Psoas muscle (tissue), 8 donors: ENCODE measurements around the gene ARRDC2. TPM values are rescaled to one million over a fixed set of nuclear protein-coding genes. Genes with fewer than 3 reads are reported as not detected.

Experiments
- ATAC-seq, 4 donors: fragments of 200-7000 bp; cut with Tn5 transposase; one replicate each; pipeline ENCODE4 v1.9.1; 2020; ENCODE audit warnings: moderate library complexity in 3 of 4, mild to moderate bottlenecking in 2 of 4
- DNase-seq, 2 donors: peaks; one replicate each; pipeline ENCODE4 v3.0.0-alpha.2; 2020
- H3K27ac ChIP-seq: fragments of 200-600 bp; one replicate; pipeline ENCODE4 v1.8.0; 2022
- H3K27me3 ChIP-seq, 3 donors: fragments of 200-600 bp in 1 of 3; one replicate each; pipeline versions ENCODE4 v1.6.1 to v1.8.0; 2013 to 2022; ENCODE audit warnings: low read length in 2 of 3, mild to moderate bottlenecking in 2 of 3, moderate library complexity in 1 of 3; ENCODE audit not compliant: insufficient read depth in 3 of 3
- H3K36me3 ChIP-seq, 2 donors: fragments of 200-600 bp in 1 of 2; one replicate each; pipeline versions ENCODE4 v1.6.1 to v1.8.0; 2013 to 2022; ENCODE audit warnings: low read depth in 1 of 2, mild to moderate bottlenecking in 1 of 2, moderate library complexity in 1 of 2; ENCODE audit not compliant: insufficient read depth in 1 of 2
- H3K4me1 ChIP-seq: fragments of 200-600 bp; one replicate; pipeline ENCODE4 v1.8.0; 2022
- H3K4me3 ChIP-seq: fragments of 200-600 bp; one replicate; pipeline ENCODE4 v1.8.0; 2022; ENCODE audit warnings: mild to moderate bottlenecking
- H3K9me3 ChIP-seq: fragments of 200-600 bp; one replicate; pipeline ENCODE4 v1.8.0; 2022
- CTCF ChIP-seq: fragments of 200-600 bp; IDR thresholded peaks from one replicate; pipeline ENCODE4 v1.8.0; 2022; ENCODE audit warnings: antibody characterized with exemption
- WGBS, 3 donors: extraction: QIAGEN DNeasy Blood & Tissue Kit; methylation state at CpG; one replicate each; pipeline versions ENCODE4 v1.1.6 to v1.1.7; 2013; 5-methylcytosine and 5-hydroxymethylcytosine counted together
- intact Hi-C, 2 donors: fragments of 100-400 bp; cut with DNase I; formaldehyde crosslinking; loops; one replicate each; pipeline versions ENCODE4 v1.11.0 to v1.14.2; 2022
- polyA plus RNA-seq, 3 donors: library from polyadenylated mRNA; stranded (reverse); fragments of 200-250 nt; gene quantifications; one replicate each; pipeline ENCODE4 v1.2.3, GENCODE V29; 2013
- total RNA-seq, 4 donors: library from RNA; stranded (reverse); fragmentation: NEBNext Ultra II Directional in 2 of 4; extraction: Animal tissue kit (Norgen Biotek cat#: 25700) in 2 of 4; gene quantifications; one replicate each; pipeline versions ENCODE4 v1.2.1 to v1.2.4, GENCODE V29; 2021 to 2023
- donor health status: healthy with polysubstance abuse.
- donor health status: DM: no; HTN: no; CAD: no; lungs with moderate emphysema.
- donor health status: Bipolar disorder and iron deficiency.
- donor health status: healthy.
- donor health status: DM: yes; HTN: yes; CAD: no.
- donor health status: DM: no; HTN: no; CAD: no.
- donor health status: DM: no; HTN: no; CAD: no.
- donor health status: DM: yes; HTN: yes; CAD: no.

Gene ARRDC2
- total and polyA plus RNA-seq, 7 donors: 43.4 to 399 (median 173) TPM

GRCh38 chr19:18007044-18007916, 690 bp upstream of the ARRDC2 start:
- TF ChIP-seq CTCF: peak; percentile 99
- Histone ChIP-seq H3K4me1 (peaks cover 25% of the 10 kb centered on the region), H3K27ac (peak overlapping the region; percentile 97), H3K36me3 (peaks cover 0 to 34% of the 10 kb centered on the region in 2 donors), H3K4me3 (peak overlapping the region; percentile 85), H3K9me3 (no peaks in the 10 kb centered on the region), H3K27me3 (peaks cover 0 to 10% (median 0%) of the 10 kb centered on the region in 3 donors)
- DNase-seq: peak; percentile 84 to 93
- intact Hi-C loops: loop anchor here (1.0 to 10.0 kb wide), 2 partner anchors 51 to 148 kb away; partner anchors contain the start of gene PIK3R2 (in 1 of the 2)
- WGBS, 3 donors: 0 to 1% (median 1%) methylated on average over 46 of the region's 46 CpGs
- ATAC-seq: peak; percentile 67 to 84 (median 72)

GRCh38 chr19:18008814-18009213, 844 bp downstream of the ARRDC2 start:
- DNase-seq: peak in 1 of 2 donors; percentile 70
- peaks cover 9 to 49% of the 10 kb centered on the region in 2 donors for H3K36me3 ChIP-seq
- peaks cover 0 to 3% (median 0%) of the 10 kb centered on the region in 3 donors for H3K27me3 ChIP-seq
- intact Hi-C loops: loop anchor here in 1 of 2 donors (10.0 kb wide), 1 partner anchor 146 kb away; the partner anchor contains the start of gene PIK3R2
- H3K9me3 ChIP-seq: no peaks in the 10 kb centered on the region
- H3K4me3 ChIP-seq: peak overlapping the region; percentile 85
- peak overlapping the region; percentile 97 for H3K27ac ChIP-seq
- WGBS, 3 donors: 42 to 74% (median 51%) methylated on average over 11 of the region's 11 CpGs
- ATAC-seq: peak in 3 of 4 donors; percentile 0
- H3K4me1 ChIP-seq: peaks cover 39% of the 10 kb centered on the region
- no peak for TF ChIP-seq CTCF

GRCh38 chr19:18009412-18010066, 1.6 kb downstream of the ARRDC2 start:
- WGBS, 3 donors: 49 to 83% (median 58%) methylated on average over 37 of the region's 37 CpGs
- ATAC-seq: peak; percentile 6 to 41 (median 18)
- TF ChIP-seq CTCF: no peak
- intact Hi-C loops: loop anchor here in 1 of 2 donors (10.0 kb wide), 1 partner anchor 145 kb away; the partner anchor contains the start of gene PIK3R2
- H3K36me3 ChIP-seq: peaks cover 9 to 57% of the 10 kb centered on the region in 2 donors
- H3K4me1 ChIP-seq: peaks cover 42% of the 10 kb centered on the region
- DNase-seq: peak; percentile 39 to 66
- peak overlapping the region; percentile 97 for H3K27ac ChIP-seq
- H3K27me3 ChIP-seq: no peaks in the 10 kb centered on the region
- peak overlapping the region; percentile 85 for H3K4me3 ChIP-seq
- no peaks in the 10 kb centered on the region for H3K9me3 ChIP-seq

- H3K27ac ChIP-seq: peak overlapping the region; percentile 97
- TF ChIP-seq CTCF: no peak
Observed at GRCh38 chr19:18010149-18010548, 2.2 kb downstream of the ARRDC2 start.

More at GRCh38 chr19:18010149-18010548, 2.2 kb downstream of the ARRDC2 start:
- intact Hi-C loops: no loop called here
- H3K4me3 ChIP-seq: peak overlapping the region; percentile 85
- no peaks in the 10 kb centered on the region for H3K27me3 ChIP-seq
- H3K9me3 ChIP-seq: no peaks in the 10 kb centered on the region
- 28 to 53% (median 39%) methylated on average over 9 to 11 of the region's 11 CpGs for WGBS, 3 donors
- peaks cover 42% of the 10 kb centered on the region for H3K4me1 ChIP-seq
- peaks cover 9 to 63% of the 10 kb centered on the region in 2 donors for H3K36me3 ChIP-seq
- DNase-seq (peak in 1 of 2 donors; percentile 66), ATAC-seq (no peak)
